HL-60 (cell line): ENCODE results near the gene ASPSCR1.

Source experiments
- DNase-seq, 2 experiments: peaks; one replicate each; pipeline ENCODE4 v3.0.0-alpha.2; 2010 to 2020; ENCODE audit warnings: low read depth in 1 of 2, low spot score in 1 of 2
- H3K27ac ChIP-seq: fragments of 250-450 bp; sonication (Bioruptor Pico); replicated peaks from 2 replicates; pipeline ENCODE4 v1.5.1; 2020; ENCODE audit warnings: mild to moderate bottlenecking, moderate library complexity
- H3K27me3 ChIP-seq: fragments of 250-450 bp; sonication (Bioruptor Pico); 2 replicates; pipeline ENCODE4 v1.5.1; 2021; ENCODE audit warnings: mild to moderate bottlenecking, moderate library complexity; ENCODE audit not compliant: insufficient read depth, poor library complexity, severe bottlenecking
- H3K4me3 ChIP-seq: replicated peaks from 2 replicates; pipeline ENCODE4 v1.5.1; 2011; ENCODE audit warnings: mild to moderate bottlenecking, control low read depth, low read length; ENCODE audit not compliant: insufficient read depth
- CTCF ChIP-seq: IDR thresholded peaks from one replicate; pipeline ENCODE4 v1.5.1; 2011; ENCODE audit warnings: low read length, control low read depth, inconsistent platforms; ENCODE audit not compliant: insufficient read depth
- GABPA ChIP-seq: IDR thresholded peaks from 2 replicates; pipeline ENCODE4 v1.6.1; 2012; ENCODE audit warnings: low read depth
- POLR2AphosphoS5 ChIP-seq: IDR thresholded peaks from 2 replicates; pipeline ENCODE4 v1.6.1; 2012; ENCODE audit warnings: low read depth
- REST ChIP-seq: IDR thresholded peaks from 2 replicates; pipeline ENCODE4 v1.6.1; 2012; ENCODE audit warnings: low read depth; ENCODE audit not compliant: insufficient replicate concordance
- SPI1 ChIP-seq: IDR thresholded peaks from 2 replicates; pipeline ENCODE4 v1.6.1; 2012; ENCODE audit warnings: low read depth, mild to moderate bottlenecking, borderline replicate concordance

Gene ASPSCR1

GRCh38 chr17:82036634-82037091, 59.2 kb downstream of the ASPSCR1 start:
- H3K27ac ChIP-seq = peak overlapping the region; percentile 86

GRCh38 chr17:82037092-82037888, 59.9 kb downstream of the ASPSCR1 start, which contains the start of gene DCXR:
Gene DCXR, minus strand, starts transcription at chr17:82037697. Its CDS starts 15 bp downstream, at chr17:82037682.
- TF ChIP-seq GABPA = no peak
- peak; percentile 90 for TF ChIP-seq POLR2AphosphoS5
- no peak for TF ChIP-seq REST
- peak; percentile 68 for TF ChIP-seq CTCF
- TF ChIP-seq SPI1 = peak; percentile 45; the same call in 1 of the 2 replicates
- Histone ChIP-seq H3K4me3 (peak within 1 kb of the TSS; percentile 56), H3K27me3 (no peaks in the 10 kb centered on the region), H3K27ac (peak within 1 kb of the TSS; percentile 86)
- peak; percentile 88 to 98 for DNase-seq

More at GRCh38 chr17:82036634-82037091, 59.2 kb downstream of the ASPSCR1 start:
- Histone ChIP-seq H3K4me3 (peak overlapping the region; percentile 56), H3K27me3 (no peaks in the 10 kb centered on the region)
- no peak for TF ChIP-seq POLR2AphosphoS5
- TF ChIP-seq SPI1 = no peak
- no peak for TF ChIP-seq GABPA
- no peak for TF ChIP-seq REST
- no peak for TF ChIP-seq CTCF
- no peak for DNase-seq

GRCh38 chr17:82037889-82038195, 60.4 kb downstream of the ASPSCR1 start:
- TF ChIP-seq POLR2AphosphoS5 (no peak), REST (no peak), SPI1 (no peak)
- H3K4me3 ChIP-seq = peak overlapping the region; percentile 26; the same call in 1 of the 2 replicates
- no peaks in the 10 kb centered on the region for H3K27me3 ChIP-seq
- no peak for DNase-seq
- H3K27ac ChIP-seq = no peak overlapping the region
